HepG2 (cell line): ENCODE results near the gene KSR1. TPM values are rescaled to one million over a fixed set of nuclear protein-coding genes. Genes with fewer than 3 reads are reported as not detected.

ENCODE experiments used
- BCL6 ChIP-seq: IDR thresholded peaks from 2 replicates; pipeline ENCODE4 v1.6.1; 2016; ENCODE audit warnings: missing genetic modification reagents, missing compliant biosample characterization
- FOXP1 ChIP-seq, 2 experiments: fragments of 450-650 bp in 1 of 2; IDR thresholded peaks; 2 replicates each; pipeline ENCODE4 v1.6.1; 2017 to 2018; ENCODE audit warnings: antibody characterized with exemption in 1 of 2
- HDAC1 ChIP-seq: sonication (generic); formaldehyde crosslinking; IDR thresholded peaks from 2 replicates; pipeline ENCODE4 v1.5.1; 2020; ENCODE audit warnings: mild to moderate bottlenecking, missing genetic modification reagents
- HNF4A ChIP-seq: sonication (generic); formaldehyde crosslinking; IDR thresholded peaks from 2 replicates; pipeline ENCODE4 v1.4.0; 2020; ENCODE audit warnings: missing genetic modification reagents
- IKZF4 ChIP-seq: sonication (generic); formaldehyde crosslinking; IDR thresholded peaks from 2 replicates; pipeline ENCODE4 v1.5.1; 2020; ENCODE audit warnings: borderline replicate concordance, mild to moderate bottlenecking, low read depth, missing genetic modification reagents; ENCODE audit errors: not compliant biosample characterization
- JUN ChIP-seq: sonication (generic); formaldehyde crosslinking; IDR thresholded peaks from 2 replicates; pipeline ENCODE4 v1.4.0; 2020; ENCODE audit warnings: mild to moderate bottlenecking, missing genetic modification reagents
- KDM1A ChIP-seq: IDR thresholded peaks from 2 replicates; pipeline ENCODE4 v1.6.1; 2016; ENCODE audit warnings: missing compliant biosample characterization
- KDM4B ChIP-seq: sonication (generic); formaldehyde crosslinking; IDR thresholded peaks from 2 replicates; pipeline ENCODE4 v1.4.0; 2020; ENCODE audit warnings: missing genetic modification reagents
- NCOR1 ChIP-seq: fragments of 200-600 bp; sonication (generic); IDR thresholded peaks from 2 replicates; pipeline ENCODE4 v1.7.0; 2017; ENCODE audit warnings: antibody characterized with exemption, low read length, borderline replicate concordance
- NFE2L2 ChIP-seq: fragments of 150-350 bp; IDR thresholded peaks from 2 replicates; pipeline ENCODE4 v1.6.1; 2014; ENCODE audit warnings: low read length
- STAT5B ChIP-seq: sonication (generic); formaldehyde crosslinking; IDR thresholded peaks from 2 replicates; pipeline ENCODE4 v1.4.0; 2020; ENCODE audit warnings: missing genetic modification reagents
- SUZ12 ChIP-seq: fragments of 150-350 bp; IDR thresholded peaks from 2 replicates; pipeline ENCODE4 v1.6.1; 2014; ENCODE audit warnings: low read depth, low read length
- ZNF205 ChIP-seq: IDR thresholded peaks from 2 replicates; pipeline ENCODE4 v1.6.1; 2018; ENCODE audit warnings: missing biosample characterization, missing genetic modification reagents
- ZNF678 ChIP-seq: sonication (generic); formaldehyde crosslinking; IDR thresholded peaks from 2 replicates; pipeline ENCODE4 v1.4.0; 2020; ENCODE audit warnings: mild to moderate bottlenecking, missing genetic modification reagents
- ZNF788 ChIP-seq: sonication (generic); formaldehyde crosslinking; IDR thresholded peaks from 2 replicates; pipeline ENCODE4 v1.5.0; 2020; ENCODE audit warnings: mild to moderate bottlenecking, missing genetic modification reagents, borderline replicate concordance
- polyA plus RNA-seq, 8 experiments: library from polyadenylated mRNA; depleted of rRNA in 3 of 8; stranded (reverse) in 7 of 8; unstranded in 1 of 8; fragments of >200 nt; fragmentation: Illumina TruSeq in 4 of 8; extraction: Trizol in 4 of 8; gene quantifications; 2 replicates each; pipeline versions ENCODE4 v1.2.1 to v1.2.3, GENCODE V29; 2011 to 2016; ENCODE audit warnings: low read depth in 4 of 8, missing spikeins in 1 of 8, mixed read lengths in 1 of 8; ENCODE audit not compliant: insufficient read depth in 1 of 8
- total RNA-seq, 5 experiments: library from RNA; depleted of rRNA; stranded (reverse); fragments of >200 nt; fragmentation: Illumina TruSeq; extraction: Trizol; gene quantifications; 2 replicates each; pipeline ENCODE4 v1.2.3, GENCODE V29; 2016; ENCODE audit warnings: low read depth in 1 of 5
- TF ChIP-seq, protein P1 (sequence below): sonication (generic); formaldehyde crosslinking; conservative IDR thresholded peaks from 2 replicates; pipeline ENCODE4 v1.8.0; 2022; ENCODE audit warnings: missing genetic modification reagents
- TF ChIP-seq, protein P2 (sequence below): sonication (generic); formaldehyde crosslinking; IDR thresholded peaks from 2 replicates; pipeline ENCODE4 v1.4.0; 2020; ENCODE audit warnings: missing genetic modification reagents
- TF ChIP-seq, protein P3 (sequence below): sonication (generic); formaldehyde crosslinking; conservative IDR thresholded peaks from 2 replicates; pipeline ENCODE4 v1.4.0; 2020; ENCODE audit warnings: missing genetic modification reagents
- TF ChIP-seq, protein P4 (sequence below): sonication (generic); formaldehyde crosslinking; IDR thresholded peaks from 2 replicates; pipeline ENCODE4 v1.4.0; 2020; ENCODE audit warnings: missing genetic modification reagents, borderline replicate concordance
- TF ChIP-seq, protein P5 (sequence below): sonication (generic); IDR thresholded peaks from 2 replicates; pipeline ENCODE4 v1.6.1; 2016; ENCODE audit warnings: low read depth, borderline replicate concordance

KSR1 gene
- total and polyA plus RNA-seq, 2 of the 13 experiments (the other 11 are each of a cell fraction or from before 2014, with no cell fraction given), result 10.1 to 16.6 TPM

DNA sequence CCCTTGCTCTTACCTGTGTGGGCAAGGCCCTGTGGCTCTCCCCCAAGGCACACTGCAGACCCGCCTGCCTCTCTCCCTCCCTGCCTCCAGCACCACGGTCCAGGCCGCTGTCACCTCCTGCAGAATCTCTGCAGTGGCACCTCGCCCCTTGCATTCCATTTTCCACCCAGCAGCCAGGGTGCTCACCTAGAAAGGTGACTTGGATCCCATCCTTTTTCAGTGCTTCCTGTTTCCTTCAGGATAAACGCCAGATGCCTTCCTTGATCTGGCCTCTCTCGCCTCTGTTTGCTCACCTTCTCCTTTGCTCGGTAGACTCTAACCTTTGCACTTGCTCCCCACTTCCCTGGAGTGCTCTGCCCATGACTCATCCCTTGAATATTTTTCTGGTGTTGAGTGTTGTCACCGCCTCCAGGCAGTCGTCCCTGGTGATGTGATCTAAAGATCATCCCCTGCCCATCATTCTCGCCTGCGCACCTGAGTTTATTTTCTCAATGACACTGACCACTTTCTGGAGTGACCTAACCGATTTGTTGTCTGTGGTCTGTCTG is 95.5 kb downstream of the KSR1 start (continued):
- TF ChIP-seq, protein P1, sequence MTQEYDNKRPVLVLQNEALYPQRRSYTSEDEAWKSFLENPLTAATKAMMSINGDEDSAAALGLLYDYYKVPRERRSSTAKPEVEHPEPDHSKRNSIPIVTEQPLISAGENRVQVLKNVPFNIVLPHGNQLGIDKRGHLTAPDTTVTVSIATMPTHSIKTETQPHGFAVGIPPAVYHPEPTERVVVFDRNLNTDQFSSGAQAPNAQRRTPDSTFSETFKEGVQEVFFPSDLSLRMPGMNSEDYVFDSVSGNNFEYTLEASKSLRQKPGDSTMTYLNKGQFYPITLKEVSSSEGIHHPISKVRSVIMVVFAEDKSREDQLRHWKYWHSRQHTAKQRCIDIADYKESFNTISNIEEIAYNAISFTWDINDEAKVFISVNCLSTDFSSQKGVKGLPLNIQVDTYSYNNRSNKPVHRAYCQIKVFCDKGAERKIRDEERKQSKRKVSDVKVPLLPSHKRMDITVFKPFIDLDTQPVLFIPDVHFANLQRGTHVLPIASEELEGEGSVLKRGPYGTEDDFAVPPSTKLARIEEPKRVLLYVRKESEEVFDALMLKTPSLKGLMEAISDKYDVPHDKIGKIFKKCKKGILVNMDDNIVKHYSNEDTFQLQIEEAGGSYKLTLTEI (CRISPR knock-in tag), result no peak
- TF ChIP-seq SUZ12 (no peak), BCL6 (CRISPR knock-in tag) (peak; percentile 85), HNF4A (CRISPR knock-in tag) (peak; percentile 96), NCOR1 (peak; percentile 81), JUN (CRISPR knock-in tag) (peak; percentile 95), ZNF205 (CRISPR knock-in tag) (0 out of 2 replicates have a peak, but pooled peaks have one; percentile 54), IKZF4 (CRISPR knock-in tag) (no peak), ZNF678 (no peak), NFE2L2 (no peak), FOXP1 (IDR thresholded peaks at IDR 0.05) (no peak), FOXP1 (CRISPR knock-in tag; IDR thresholded peaks at IDR 0.05) (peak; percentile 50), ZNF788 (CRISPR knock-in tag) (no peak), HDAC1 (CRISPR knock-in tag) (peak; percentile 79), KDM4B (no peak), KDM1A (CRISPR knock-in tag) (peak; percentile 84; the same call in 1 of the 2 replicates), STAT5B (CRISPR knock-in tag) (no peak)
- TF ChIP-seq, protein P2, sequence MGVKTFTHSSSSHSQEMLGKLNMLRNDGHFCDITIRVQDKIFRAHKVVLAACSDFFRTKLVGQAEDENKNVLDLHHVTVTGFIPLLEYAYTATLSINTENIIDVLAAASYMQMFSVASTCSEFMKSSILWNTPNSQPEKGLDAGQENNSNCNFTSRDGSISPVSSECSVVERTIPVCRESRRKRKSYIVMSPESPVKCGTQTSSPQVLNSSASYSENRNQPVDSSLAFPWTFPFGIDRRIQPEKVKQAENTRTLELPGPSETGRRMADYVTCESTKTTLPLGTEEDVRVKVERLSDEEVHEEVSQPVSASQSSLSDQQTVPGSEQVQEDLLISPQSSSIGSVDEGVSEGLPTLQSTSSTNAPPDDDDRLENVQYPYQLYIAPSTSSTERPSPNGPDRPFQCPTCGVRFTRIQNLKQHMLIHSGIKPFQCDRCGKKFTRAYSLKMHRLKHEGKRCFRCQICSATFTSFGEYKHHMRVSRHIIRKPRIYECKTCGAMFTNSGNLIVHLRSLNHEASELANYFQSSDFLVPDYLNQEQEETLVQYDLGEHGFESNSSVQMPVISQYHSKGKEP (CRISPR knock-in tag), result no peak
- TF ChIP-seq, protein P3, sequence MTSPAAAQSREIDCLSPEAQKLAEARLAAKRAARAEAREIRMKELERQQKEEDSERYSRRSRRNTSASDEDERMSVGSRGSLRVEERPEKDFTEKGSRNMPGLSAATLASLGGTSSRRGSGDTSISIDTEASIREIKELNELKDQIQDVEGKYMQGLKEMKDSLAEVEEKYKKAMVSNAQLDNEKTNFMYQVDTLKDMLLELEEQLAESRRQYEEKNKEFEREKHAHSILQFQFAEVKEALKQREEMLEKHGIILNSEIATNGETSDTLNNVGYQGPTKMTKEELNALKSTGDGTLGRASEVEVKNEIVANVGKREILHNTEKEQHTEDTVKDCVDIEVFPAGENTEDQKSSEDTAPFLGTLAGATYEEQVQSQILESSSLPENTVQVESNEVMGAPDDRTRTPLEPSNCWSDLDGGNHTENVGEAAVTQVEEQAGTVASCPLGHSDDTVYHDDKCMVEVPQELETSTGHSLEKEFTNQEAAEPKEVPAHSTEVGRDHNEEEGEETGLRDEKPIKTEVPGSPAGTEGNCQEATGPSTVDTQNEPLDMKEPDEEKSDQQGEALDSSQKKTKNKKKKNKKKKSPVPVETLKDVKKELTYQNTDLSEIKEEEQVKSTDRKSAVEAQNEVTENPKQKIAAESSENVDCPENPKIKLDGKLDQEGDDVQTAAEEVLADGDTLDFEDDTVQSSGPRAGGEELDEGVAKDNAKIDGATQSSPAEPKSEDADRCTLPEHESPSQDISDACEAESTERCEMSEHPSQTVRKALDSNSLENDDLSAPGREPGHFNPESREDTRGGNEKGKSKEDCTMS (CRISPR knock-in tag), result no peak
- TF ChIP-seq, protein P4, sequence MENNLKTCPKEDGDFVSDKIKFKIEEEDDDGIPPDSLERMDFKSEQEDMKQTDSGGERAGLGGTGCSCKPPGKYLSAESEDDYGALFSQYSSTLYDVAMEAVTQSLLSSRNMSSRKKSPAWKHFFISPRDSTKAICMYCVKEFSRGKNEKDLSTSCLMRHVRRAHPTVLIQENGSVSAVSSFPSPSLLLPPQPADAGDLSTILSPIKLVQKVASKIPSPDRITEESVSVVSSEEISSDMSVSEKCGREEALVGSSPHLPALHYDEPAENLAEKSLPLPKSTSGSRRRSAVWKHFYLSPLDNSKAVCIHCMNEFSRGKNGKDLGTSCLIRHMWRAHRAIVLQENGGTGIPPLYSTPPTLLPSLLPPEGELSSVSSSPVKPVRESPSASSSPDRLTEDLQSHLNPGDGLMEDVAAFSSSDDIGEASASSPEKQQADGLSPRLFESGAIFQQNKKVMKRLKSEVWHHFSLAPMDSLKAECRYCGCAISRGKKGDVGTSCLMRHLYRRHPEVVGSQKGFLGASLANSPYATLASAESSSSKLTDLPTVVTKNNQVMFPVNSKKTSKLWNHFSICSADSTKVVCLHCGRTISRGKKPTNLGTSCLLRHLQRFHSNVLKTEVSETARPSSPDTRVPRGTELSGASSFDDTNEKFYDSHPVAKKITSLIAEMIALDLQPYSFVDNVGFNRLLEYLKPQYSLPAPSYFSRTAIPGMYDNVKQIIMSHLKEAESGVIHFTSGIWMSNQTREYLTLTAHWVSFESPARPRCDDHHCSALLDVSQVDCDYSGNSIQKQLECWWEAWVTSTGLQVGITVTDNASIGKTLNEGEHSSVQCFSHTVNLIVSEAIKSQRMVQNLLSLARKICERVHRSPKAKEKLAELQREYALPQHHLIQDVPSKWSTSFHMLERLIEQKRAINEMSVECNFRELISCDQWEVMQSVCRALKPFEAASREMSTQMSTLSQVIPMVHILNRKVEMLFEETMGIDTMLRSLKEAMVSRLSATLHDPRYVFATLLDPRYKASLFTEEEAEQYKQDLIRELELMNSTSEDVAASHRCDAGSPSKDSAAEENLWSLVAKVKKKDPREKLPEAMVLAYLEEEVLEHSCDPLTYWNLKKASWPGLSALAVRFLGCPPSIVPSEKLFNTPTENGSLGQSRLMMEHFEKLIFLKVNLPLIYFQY (CRISPR knock-in tag), result no peak
- TF ChIP-seq, protein P5, sequence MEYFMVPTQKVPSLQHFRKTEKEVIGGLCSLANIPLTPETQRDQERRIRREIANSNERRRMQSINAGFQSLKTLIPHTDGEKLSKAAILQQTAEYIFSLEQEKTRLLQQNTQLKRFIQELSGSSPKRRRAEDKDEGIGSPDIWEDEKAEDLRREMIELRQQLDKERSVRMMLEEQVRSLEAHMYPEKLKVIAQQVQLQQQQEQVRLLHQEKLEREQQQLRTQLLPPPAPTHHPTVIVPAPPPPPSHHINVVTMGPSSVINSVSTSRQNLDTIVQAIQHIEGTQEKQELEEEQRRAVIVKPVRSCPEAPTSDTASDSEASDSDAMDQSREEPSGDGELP, result peak; percentile 45; the same call in 1 of the 2 replicates
